SK-N-SH (cell line): ENCODE data around the gene PTPN4. TPM values are rescaled to one million over a fixed set of nuclear protein-coding genes. Genes with fewer than 3 reads are reported as not detected.

Source experiments
- CTCF ChIA-PET: fragments of 300-600, 350-600 bp; formaldehyde crosslinking; extraction: SDS; loops from one replicate; lab custom pipeline; 2021; lab: Yijun Ruan, JAX
- POLR2A ChIA-PET: fragments of 350-600 bp; sonication (Branson Sonifier 250); formaldehyde crosslinking; extraction: SDS; loops from one replicate; lab custom pipeline; 2020; ENCODE audit warnings: antibody characterized with exemption, inconsistent platforms; lab: Yijun Ruan, JAX
- DNase-seq: peaks from one replicate; pipeline ENCODE4 v3.0.0; 2012
- H2AFZ ChIP-seq: fragments of 200-600 bp; sonication (generic); 2 replicates; pipeline ENCODE4 v1.8.1; 2016; ENCODE audit warnings: antibody characterized with exemption, mild to moderate bottlenecking, low read depth
- H3F3A ChIP-seq: fragments of 200-600 bp; sonication (generic); replicated peaks from 2 replicates; pipeline ENCODE3; 2016; ENCODE audit warnings: antibody characterized with exemption, mild to moderate bottlenecking; ENCODE audit not compliant: insufficient read depth
- H3K27ac ChIP-seq, 2 experiments: fragments of 200-500 bp in 1 of 2; fragments of 200-600 bp in 1 of 2; sonication (Bioruptor generic) in 1 of 2; sonication (generic), shearing (Covaris generic) in 1 of 2; 2 replicates each; pipeline versions ENCODE4 v1.5.1 to v1.6.1; 2014 to 2016; ENCODE audit warnings: low read depth in 2 of 2, inconsistent platforms in 1 of 2, low read length in 1 of 2, mild to moderate bottlenecking in 1 of 2, mixed read lengths in 1 of 2
- H3K27me3 ChIP-seq: fragments of 200-600 bp; sonication (generic), shearing (Covaris generic); 2 replicates; pipeline ENCODE4 v1.6.1; 2016; ENCODE audit warnings: mixed run types; ENCODE audit not compliant: insufficient read depth
- H3K36me3 ChIP-seq, 2 experiments: fragments of 200-500 bp in 1 of 2; fragments of 200-600 bp in 1 of 2; sonication (Bioruptor generic) in 1 of 2; sonication (generic) in 1 of 2; replicated peaks in 1 of 2; 2 replicates each; pipeline versions ENCODE3 to v1.5.1; 2014 to 2016; ENCODE audit warnings: low read length in 1 of 2, mild to moderate bottlenecking in 1 of 2; ENCODE audit not compliant: insufficient read depth in 2 of 2, control insufficient read depth in 1 of 2
- H3K4me1 ChIP-seq, 2 experiments: fragments of 200-500 bp in 1 of 2; fragments of 200-600 bp in 1 of 2; sonication (Bioruptor generic) in 1 of 2; sonication (generic), shearing (Covaris generic) in 1 of 2; 2 replicates each; pipeline versions ENCODE4 v1.5.1 to v1.6.1; 2014 to 2016; ENCODE audit warnings: low read depth in 1 of 2, low read length in 1 of 2, mixed run types in 1 of 2; ENCODE audit not compliant: insufficient read depth in 2 of 2, control insufficient read depth in 1 of 2
- H3K4me2 ChIP-seq: fragments of 200-600 bp; sonication (generic), shearing (Covaris generic); 2 replicates; pipeline ENCODE4 v1.6.1; 2017; ENCODE audit warnings: mixed run types
- H3K4me3 ChIP-seq, 2 experiments: fragments of 200-500 bp in 1 of 2; fragments of 200-600 bp in 1 of 2; sonication (Bioruptor generic) in 1 of 2; sonication (generic), shearing (Covaris generic) in 1 of 2; 2 replicates each; pipeline versions ENCODE4 v1.5.1 to v1.8.1; 2014 to 2016; ENCODE audit warnings: low read depth in 2 of 2, inconsistent platforms in 1 of 2, low read length in 1 of 2, mild to moderate bottlenecking in 1 of 2, mixed read lengths in 1 of 2, moderate library complexity in 1 of 2
- H3K79me2 ChIP-seq: fragments of 200-600 bp; sonication (generic); 2 replicates; pipeline ENCODE4 v1.8.1; 2017; ENCODE audit warnings: mild to moderate bottlenecking; ENCODE audit not compliant: insufficient read depth
- H3K9ac ChIP-seq: fragments of 200-600 bp; sonication (generic); 2 replicates; pipeline ENCODE4 v1.6.1; 2017; ENCODE audit warnings: mixed run types
- H3K9me2 ChIP-seq: fragments of 200-600 bp; sonication (generic); 2 replicates; pipeline ENCODE4 v1.6.1; 2017; ENCODE audit warnings: mixed run types
- H3K9me3 ChIP-seq: fragments of 200-600 bp; sonication (generic); 2 replicates; pipeline ENCODE4 v1.6.1; 2017; ENCODE audit warnings: mixed run types, mild to moderate bottlenecking, moderate library complexity
- H4K20me1 ChIP-seq: fragments of 200-600 bp; sonication (generic); 2 replicates; pipeline ENCODE4 v1.6.1; 2017; ENCODE audit warnings: mild to moderate bottlenecking, mixed run types; ENCODE audit not compliant: insufficient read depth
- EZH2phosphoT487 ChIP-seq: fragments of 200-600 bp; sonication (generic); IDR thresholded peaks from 2 replicates; pipeline ENCODE4 v1.6.1; 2017; ENCODE audit warnings: low read depth, mixed run types, mild to moderate bottlenecking, antibody characterized with exemption, moderate library complexity, borderline replicate concordance
- FOXM1 ChIP-seq: IDR thresholded peaks from 2 replicates; pipeline ENCODE4 v1.4.0; 2012; ENCODE audit warnings: low read depth, mild to moderate bottlenecking
- GATA2 ChIP-seq: sonication (generic); formaldehyde crosslinking; IDR thresholded peaks from 2 replicates; pipeline ENCODE4 v1.5.0; 2020; ENCODE audit warnings: mild to moderate bottlenecking, missing genetic modification reagents
- NRF1 ChIP-seq: IDR thresholded peaks from 2 replicates; pipeline ENCODE4 v1.6.1; 2012; ENCODE audit warnings: low read depth, mild to moderate bottlenecking, low read length
- POLR2AphosphoS5 ChIP-seq: IDR thresholded peaks from 2 replicates; pipeline ENCODE4 v1.6.1; 2012; ENCODE audit warnings: low read depth, low read length
- RFX5 ChIP-seq: IDR thresholded peaks from 2 replicates; pipeline ENCODE4 v1.6.1; 2012; ENCODE audit warnings: mild to moderate bottlenecking, improper control_type of control experiment, low read length
- polyA plus RNA-seq, 3 experiments: library from polyadenylated mRNA; depleted of rRNA; stranded (reverse); fragments of >200 nt; gene quantifications; 2 replicates each; pipeline ENCODE4 v1.2.3, GENCODE V29; 2012
- TF ChIP-seq, protein P1 (sequence below): IDR thresholded peaks from 2 replicates; pipeline ENCODE4 v1.4.0; 2012; ENCODE audit warnings: low read depth, borderline replicate concordance
- TF ChIP-seq, protein P2 (sequence below): fragments of 150-350 bp; IDR thresholded peaks from 2 replicates; pipeline ENCODE4 v1.6.1; 2016; ENCODE audit warnings: mild to moderate bottlenecking, low read depth, low read length
- TF ChIP-seq, protein P3 (sequence below): fragments of 150-350 bp; IDR thresholded peaks from 2 replicates; pipeline ENCODE4 v1.6.1; 2017; ENCODE audit warnings: antibody characterized with exemption, low read length, low read depth, borderline replicate concordance
- TF ChIP-seq, protein P4 (sequence below): IDR thresholded peaks from 2 replicates; pipeline ENCODE4 v1.6.1; 2012; ENCODE audit warnings: mild to moderate bottlenecking, low read depth, low read length, moderate library complexity

PTPN4 gene
- polyA plus RNA-seq, 1 of the 3 experiments (the other 2 are of a cell fraction), result 6.2 TPM

DNA sequence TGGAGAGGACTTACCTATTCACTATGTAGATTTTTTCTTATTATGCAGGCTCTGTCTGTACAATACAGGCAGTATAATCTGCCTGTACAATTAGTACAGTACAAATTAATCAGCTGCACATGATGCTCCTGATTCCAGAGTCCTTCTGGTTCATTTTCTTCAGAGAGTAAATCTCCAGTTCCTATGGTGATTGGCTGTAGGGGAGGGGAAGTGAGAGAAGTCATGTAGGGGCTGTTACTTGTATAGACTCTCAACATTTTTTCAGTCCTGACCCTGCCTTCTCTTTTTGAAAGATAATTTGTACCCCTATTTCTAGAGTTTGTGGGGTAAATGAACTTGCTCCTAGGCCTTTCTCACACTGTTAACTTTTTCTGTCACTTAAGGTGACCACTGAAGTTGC is 54.5 kb downstream of the PTPN4 start:
- no peak overlapping the region for H2AFZ ChIP-seq
- TF ChIP-seq, protein P1, sequence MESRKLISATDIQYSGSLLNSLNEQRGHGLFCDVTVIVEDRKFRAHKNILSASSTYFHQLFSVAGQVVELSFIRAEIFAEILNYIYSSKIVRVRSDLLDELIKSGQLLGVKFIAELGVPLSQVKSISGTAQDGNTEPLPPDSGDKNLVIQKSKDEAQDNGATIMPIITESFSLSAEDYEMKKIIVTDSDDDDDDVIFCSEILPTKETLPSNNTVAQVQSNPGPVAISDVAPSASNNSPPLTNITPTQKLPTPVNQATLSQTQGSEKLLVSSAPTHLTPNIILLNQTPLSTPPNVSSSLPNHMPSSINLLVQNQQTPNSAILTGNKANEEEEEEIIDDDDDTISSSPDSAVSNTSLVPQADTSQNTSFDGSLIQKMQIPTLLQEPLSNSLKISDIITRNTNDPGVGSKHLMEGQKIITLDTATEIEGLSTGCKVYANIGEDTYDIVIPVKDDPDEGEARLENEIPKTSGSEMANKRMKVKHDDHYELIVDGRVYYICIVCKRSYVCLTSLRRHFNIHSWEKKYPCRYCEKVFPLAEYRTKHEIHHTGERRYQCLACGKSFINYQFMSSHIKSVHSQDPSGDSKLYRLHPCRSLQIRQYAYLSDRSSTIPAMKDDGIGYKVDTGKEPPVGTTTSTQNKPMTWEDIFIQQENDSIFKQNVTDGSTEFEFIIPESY, result no peak
- TF ChIP-seq POLR2AphosphoS5 (no peak), NRF1 (no peak), EZH2phosphoT487 (no peak), RFX5 (no peak), FOXM1 (no peak), GATA2 (CRISPR knock-in tag) (no peak)
- TF ChIP-seq, protein P2, sequence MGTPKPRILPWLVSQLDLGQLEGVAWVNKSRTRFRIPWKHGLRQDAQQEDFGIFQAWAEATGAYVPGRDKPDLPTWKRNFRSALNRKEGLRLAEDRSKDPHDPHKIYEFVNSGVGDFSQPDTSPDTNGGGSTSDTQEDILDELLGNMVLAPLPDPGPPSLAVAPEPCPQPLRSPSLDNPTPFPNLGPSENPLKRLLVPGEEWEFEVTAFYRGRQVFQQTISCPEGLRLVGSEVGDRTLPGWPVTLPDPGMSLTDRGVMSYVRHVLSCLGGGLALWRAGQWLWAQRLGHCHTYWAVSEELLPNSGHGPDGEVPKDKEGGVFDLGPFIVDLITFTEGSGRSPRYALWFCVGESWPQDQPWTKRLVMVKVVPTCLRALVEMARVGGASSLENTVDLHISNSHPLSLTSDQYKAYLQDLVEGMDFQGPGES, result no peak
- TF ChIP-seq, protein P3, sequence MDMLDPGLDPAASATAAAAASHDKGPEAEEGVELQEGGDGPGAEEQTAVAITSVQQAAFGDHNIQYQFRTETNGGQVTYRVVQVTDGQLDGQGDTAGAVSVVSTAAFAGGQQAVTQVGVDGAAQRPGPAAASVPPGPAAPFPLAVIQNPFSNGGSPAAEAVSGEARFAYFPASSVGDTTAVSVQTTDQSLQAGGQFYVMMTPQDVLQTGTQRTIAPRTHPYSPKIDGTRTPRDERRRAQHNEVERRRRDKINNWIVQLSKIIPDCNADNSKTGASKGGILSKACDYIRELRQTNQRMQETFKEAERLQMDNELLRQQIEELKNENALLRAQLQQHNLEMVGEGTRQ, result no peak
- TF ChIP-seq, protein P4, sequence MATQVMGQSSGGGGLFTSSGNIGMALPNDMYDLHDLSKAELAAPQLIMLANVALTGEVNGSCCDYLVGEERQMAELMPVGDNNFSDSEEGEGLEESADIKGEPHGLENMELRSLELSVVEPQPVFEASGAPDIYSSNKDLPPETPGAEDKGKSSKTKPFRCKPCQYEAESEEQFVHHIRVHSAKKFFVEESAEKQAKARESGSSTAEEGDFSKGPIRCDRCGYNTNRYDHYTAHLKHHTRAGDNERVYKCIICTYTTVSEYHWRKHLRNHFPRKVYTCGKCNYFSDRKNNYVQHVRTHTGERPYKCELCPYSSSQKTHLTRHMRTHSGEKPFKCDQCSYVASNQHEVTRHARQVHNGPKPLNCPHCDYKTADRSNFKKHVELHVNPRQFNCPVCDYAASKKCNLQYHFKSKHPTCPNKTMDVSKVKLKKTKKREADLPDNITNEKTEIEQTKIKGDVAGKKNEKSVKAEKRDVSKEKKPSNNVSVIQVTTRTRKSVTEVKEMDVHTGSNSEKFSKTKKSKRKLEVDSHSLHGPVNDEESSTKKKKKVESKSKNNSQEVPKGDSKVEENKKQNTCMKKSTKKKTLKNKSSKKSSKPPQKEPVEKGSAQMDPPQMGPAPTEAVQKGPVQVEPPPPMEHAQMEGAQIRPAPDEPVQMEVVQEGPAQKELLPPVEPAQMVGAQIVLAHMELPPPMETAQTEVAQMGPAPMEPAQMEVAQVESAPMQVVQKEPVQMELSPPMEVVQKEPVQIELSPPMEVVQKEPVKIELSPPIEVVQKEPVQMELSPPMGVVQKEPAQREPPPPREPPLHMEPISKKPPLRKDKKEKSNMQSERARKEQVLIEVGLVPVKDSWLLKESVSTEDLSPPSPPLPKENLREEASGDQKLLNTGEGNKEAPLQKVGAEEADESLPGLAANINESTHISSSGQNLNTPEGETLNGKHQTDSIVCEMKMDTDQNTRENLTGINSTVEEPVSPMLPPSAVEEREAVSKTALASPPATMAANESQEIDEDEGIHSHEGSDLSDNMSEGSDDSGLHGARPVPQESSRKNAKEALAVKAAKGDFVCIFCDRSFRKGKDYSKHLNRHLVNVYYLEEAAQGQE, result no peak
- no peak overlapping the region for H3K27ac ChIP-seq
- peaks cover 0 to 13% of the 10 kb centered on the region in 2 experiments; a peak in 2 of 4 replicates for H3K4me1 ChIP-seq
- H3K4me3 ChIP-seq, result no peak overlapping the region
- H3K27me3 ChIP-seq, result no peaks in the 10 kb centered on the region
- peaks cover 0 to 13% of the 10 kb centered on the region in 2 experiments for H3K36me3 ChIP-seq
- ChIA-PET POLR2A (interaction anchor here (0.6 kb wide), 1 partner anchor 135 kb away, joined by 3 read pairs; the partner anchor contains the start of gene TMEM177), CTCF (interaction anchor here (1.2 kb wide), 2 partner anchors 12 to 13 kb away, joined by 3 read pairs; no protein-coding TSS in a partner anchor)
- H3K9me2 ChIP-seq, result no peaks in the 10 kb centered on the region
- H4K20me1 ChIP-seq, result no peaks in the 10 kb centered on the region
- H3K9me3 ChIP-seq, result no peaks in the 10 kb centered on the region
- H3F3A ChIP-seq, result peaks cover 16% of the 10 kb centered on the region
- no peak overlapping the region for H3K9ac ChIP-seq
- no peak for DNase-seq
- no peak overlapping the region for H3K4me2 ChIP-seq
- H3K79me2 ChIP-seq, result peaks cover 23% of the 10 kb centered on the region; the same call in 1 of the 2 replicates
